Activated CD4-positive, alpha-beta memory T cell treated with anti-CD3 and anti-CD28 coated beads for 36 hours (primary cell): Measurements from ENCODE around the gene CCDC27. TPM values are rescaled to one million over a fixed set of nuclear protein-coding genes. Genes with fewer than 3 reads are reported as not detected.
A peak's percentile ranks its signal among the peaks of the same experiment; 100 is the strongest.
"Not testable (repeated sequence)": the region's sequence is repeated elsewhere in the genome, so short reads cannot be mapped to it uniquely, and the experiment has no call there.

ENCODE experiments used
- CTCF ChIA-PET: fragments of 350-600 bp; sonication (Branson Sonifier 250); formaldehyde crosslinking; loops from one replicate; lab custom pipeline; 2021; ENCODE audit warnings: antibody characterized with exemption, inconsistent platforms; lab: Charles Lee
- POLR2A ChIA-PET: fragments of 350-600 bp; sonication (Branson Sonifier 250); formaldehyde crosslinking; loops from one replicate; lab custom pipeline; 2021; ENCODE audit warnings: antibody characterized with exemption; lab: Charles Lee
- DNase-seq: peaks from one replicate; pipeline ENCODE4 v3.0.0-alpha.2; 2020
- H3K27ac Mint-ChIP-seq: one replicate; pipeline ENCODE4 v1.8.0; 2021; ENCODE audit warnings: mixed read lengths
- H3K27me3 Mint-ChIP-seq: one replicate; pipeline ENCODE4 v1.8.0; 2021; ENCODE audit warnings: mixed read lengths
- H3K36me3 Mint-ChIP-seq: one replicate; pipeline ENCODE4 v1.8.0; 2021; ENCODE audit warnings: mixed read lengths
- H3K4me1 Mint-ChIP-seq: one replicate; pipeline ENCODE4 v1.8.0; 2021; ENCODE audit warnings: low read depth, mixed read lengths
- H3K4me3 Mint-ChIP-seq: one replicate; pipeline ENCODE4 v1.8.0; 2021; ENCODE audit warnings: mild to moderate bottlenecking, mixed read lengths
- H3K9me3 Mint-ChIP-seq: one replicate; pipeline ENCODE4 v1.8.0; 2021; ENCODE audit warnings: mixed read lengths
- intact Hi-C: fragments of 100-400 bp; cut with micrococcal nuclease; formaldehyde crosslinking; loops from one replicate; pipeline ENCODE4 v1.15.1; 2023
- total RNA-seq, 2 experiments: library from RNA; stranded (reverse); gene quantifications; one replicate each; pipeline ENCODE4 v1.2.3, GENCODE V29; 2021

The CCDC27 gene
- total RNA-seq, 2 experiments from 2014 or later: not detected

GRCh38 chr1:3722846-3723245 is 29.4 kb upstream of the CCDC27 start:
- no peaks in the 10 kb centered on the region for H3K27me3 Mint-ChIP-seq
- ChIA-PET POLR2A (no interaction called here), CTCF (interaction anchor here (0.6 kb wide), 1 partner anchor 16 kb away, joined by 3 read pairs; no protein-coding TSS in a partner anchor)
- no peak overlapping the region for H3K27ac Mint-ChIP-seq
- DNase-seq: no peak
- intact Hi-C loops: loop anchor here (10.0 kb wide), 2 partner anchors 98 to 268 kb away; partner anchors contain the start of genes ARHGEF16 and TPRG1L
- H3K4me3 Mint-ChIP-seq: no peak overlapping the region
- H3K9me3 Mint-ChIP-seq: no peaks in the 10 kb centered on the region
- H3K36me3 Mint-ChIP-seq: no peaks in the 10 kb centered on the region
- peaks cover 4% of the 10 kb centered on the region for H3K4me1 Mint-ChIP-seq

- POLR2A ChIA-PET, H3K27ac Mint-ChIP-seq: not testable (repeated sequence)
- CTCF ChIA-PET: interaction anchor here (0.6 to 1.8 kb wide), 29 partner anchors 8 to 1469 kb away, joined by 3 to 18 read pairs (median 4); no protein-coding TSS in a partner anchor
These were observed 27.7 kb upstream of the CCDC27 start for GRCh38 chr1:3724416-3725030.

GRCh38 chr1:3725366-3725765 is 26.9 kb upstream of the CCDC27 start:
- H3K4me3 Mint-ChIP-seq: no peak overlapping the region

More at GRCh38 chr1:3724416-3725030, 27.7 kb upstream of the CCDC27 start:
- DNase-seq: peak; percentile 81
- H3K4me3 Mint-ChIP-seq, H3K4me1 Mint-ChIP-seq, H3K27me3 Mint-ChIP-seq, H3K36me3 Mint-ChIP-seq, H3K9me3 Mint-ChIP-seq: not testable (repeated sequence)
- intact Hi-C loops: loop anchor here (1.0 to 10.0 kb wide), 3 partner anchors 100 to 270 kb away; partner anchors contain the start of genes ARHGEF16 and TPRG1L

GRCh38 chr1:3727042-3727824 is 25.0 kb upstream of the CCDC27 start:
- CTCF ChIA-PET: interaction anchor here (0.6 to 1.3 kb wide), 7 partner anchors 9 to 275 kb away, joined by 3 to 4 read pairs (median 3); partner anchors contain the start of gene WRAP73
- no peaks in the 10 kb centered on the region for H3K4me1 Mint-ChIP-seq
- no peak overlapping the region for H3K4me3 Mint-ChIP-seq
- H3K27me3 Mint-ChIP-seq: peaks cover 4% of the 10 kb centered on the region
- intact Hi-C loops: loop anchor here (10.0 kb wide), 2 partner anchors 102 to 272 kb away; partner anchors contain the start of genes ARHGEF16 and TPRG1L
- POLR2A ChIA-PET: no interaction called here
- H3K9me3 Mint-ChIP-seq: no peaks in the 10 kb centered on the region
- DNase-seq: peak; percentile 25
- H3K27ac Mint-ChIP-seq: no peak overlapping the region
- no peaks in the 10 kb centered on the region for H3K36me3 Mint-ChIP-seq

More at GRCh38 chr1:3725366-3725765, 26.9 kb upstream of the CCDC27 start:
- Mint-ChIP-seq H3K4me1 (no peaks in the 10 kb centered on the region), H3K27ac (no peak overlapping the region), H3K27me3 (no peaks in the 10 kb centered on the region), H3K36me3 (no peaks in the 10 kb centered on the region), H3K9me3 (no peaks in the 10 kb centered on the region)
- no peak for DNase-seq
- intact Hi-C loops: loop anchor here (10.0 kb wide), 2 partner anchors 101 to 271 kb away; partner anchors contain the start of genes ARHGEF16 and TPRG1L
- POLR2A ChIA-PET: no interaction called here
- CTCF ChIA-PET: interaction anchor here (0.9 to 1.8 kb wide), 11 partner anchors 9 to 273 kb away, joined by 3 to 18 read pairs (median 5); no protein-coding TSS in a partner anchor

- Mint-ChIP-seq H3K4me1 (no peaks in the 10 kb centered on the region), H3K36me3 (no peaks in the 10 kb centered on the region), H3K27ac (no peak overlapping the region), H3K27me3 (peaks cover 4% of the 10 kb centered on the region), H3K9me3 (no peaks in the 10 kb centered on the region), H3K4me3 (no peak overlapping the region)
- ChIA-PET CTCF (interaction anchor here (0.8 to 1.3 kb wide), 5 partner anchors 10 to 275 kb away, joined by 3 to 4 read pairs (median 3); partner anchors contain the start of gene WRAP73), POLR2A (no interaction called here)
- intact Hi-C loops: loop anchor here (10.0 kb wide), 2 partner anchors 103 to 273 kb away; partner anchors contain the start of genes ARHGEF16 and TPRG1L
- no peak for DNase-seq
These were observed 24.1 kb upstream of the CCDC27 start for GRCh38 chr1:3727825-3728776.

- ChIA-PET CTCF (no interaction called here), POLR2A (no interaction called here)
- no peak overlapping the region for H3K4me3 Mint-ChIP-seq
- peaks cover 4% of the 10 kb centered on the region for H3K27me3 Mint-ChIP-seq
- H3K36me3 Mint-ChIP-seq: no peaks in the 10 kb centered on the region
- DNase-seq: no peak
- H3K4me1 Mint-ChIP-seq: no peaks in the 10 kb centered on the region
- intact Hi-C loops: loop anchor here (10.0 kb wide), 2 partner anchors 105 to 275 kb away; partner anchors contain the start of genes ARHGEF16 and TPRG1L
- H3K9me3 Mint-ChIP-seq: no peaks in the 10 kb centered on the region
- no peak overlapping the region for H3K27ac Mint-ChIP-seq
These were observed 22.4 kb upstream of the CCDC27 start for GRCh38 chr1:3729594-3730542.

- ChIA-PET POLR2A (no interaction called here), CTCF (no interaction called here)
- Mint-ChIP-seq H3K27me3 (peaks cover 4% of the 10 kb centered on the region), H3K9me3 (no peaks in the 10 kb centered on the region), H3K27ac (no peak overlapping the region), H3K36me3 (peaks cover under 1% of the 10 kb centered on the region), H3K4me1 (no peaks in the 10 kb centered on the region), H3K4me3 (no peak overlapping the region)
- DNase-seq: no peak
- intact Hi-C loops: no loop called here
These were observed 21.6 kb upstream of the CCDC27 start for GRCh38 chr1:3730543-3731247.

- Mint-ChIP-seq H3K27ac (no peak overlapping the region), H3K9me3 (no peaks in the 10 kb centered on the region), H3K27me3 (peaks cover 4% of the 10 kb centered on the region), H3K36me3 (peaks cover 4% of the 10 kb centered on the region), H3K4me3 (no peak overlapping the region), H3K4me1 (no peaks in the 10 kb centered on the region)
- DNase-seq: no peak
- intact Hi-C loops: no loop called here
- CTCF ChIA-PET: no interaction called here
- POLR2A ChIA-PET: no interaction called here
These were observed 20.4 kb upstream of the CCDC27 start for GRCh38 chr1:3731583-3732433.

- Mint-ChIP-seq H3K27ac (no peak overlapping the region), H3K4me1 (no peaks in the 10 kb centered on the region), H3K36me3 (peaks cover 6% of the 10 kb centered on the region), H3K27me3 (peaks cover 4% of the 10 kb centered on the region), H3K4me3 (no peak overlapping the region), H3K9me3 (no peaks in the 10 kb centered on the region)
- intact Hi-C loops: no loop called here
- CTCF ChIA-PET: no interaction called here
- POLR2A ChIA-PET: no interaction called here
- no peak for DNase-seq
These were observed 19.7 kb upstream of the CCDC27 start for GRCh38 chr1:3732434-3733093.
